Amygdala (tissue), 56 donors: ENCODE measurements around the gene ZSCAN22.
A peak's percentile ranks its signal among the peaks of the same experiment; 100 is the strongest.
"Not testable (repeated sequence)": the region's sequence is repeated elsewhere in the genome, so short reads cannot be mapped to it uniquely, and the experiment has no call there.

Source experiments
- DNase-seq, 56 donors: peaks; one replicate each; lab custom pipeline; 2025; lab: John Stamatoyannopoulos, UW

ZSCAN22 gene

GRCh38 chr19:58317476-58318072 is 9.2 kb upstream of the ZSCAN22 start:
- DNase-seq, result no peak

- DNase-seq, result no peak
These were observed 8.5 kb upstream of the ZSCAN22 start for GRCh38 chr19:58318297-58318696.

- no peak for DNase-seq
These were observed 7.6 kb upstream of the ZSCAN22 start for GRCh38 chr19:58319241-58319640.

GRCh38 chr19:58325311-58326022 is 1.3 kb upstream of the ZSCAN22 start:
- DNase-seq, result no peak

GRCh38 chr19:58326501-58326913 is 287 bp upstream of the ZSCAN22 start:
- DNase-seq, result peak in 1 of 56 donors; percentile 44

- no peak for DNase-seq
These were observed 2.2 kb downstream of the ZSCAN22 start for GRCh38 chr19:58328999-58329398.

- peak in 39 of 56 donors; percentile 5 to 87 (median 46) for DNase-seq
These were observed 3.7 kb downstream of the ZSCAN22 start for GRCh38 chr19:58330458-58330857.

- DNase-seq, result no peak
These were observed 5.9 kb downstream of the ZSCAN22 start for GRCh38 chr19:58332697-58333096.

GRCh38 chr19:58334691-58335249 is 8.0 kb downstream of the ZSCAN22 start:
- no peak for DNase-seq

- DNase-seq, result no peak
These were observed 8.8 kb downstream of the ZSCAN22 start for GRCh38 chr19:58335630-58336029.

GRCh38 chr19:58336216-58336615 is 9.4 kb downstream of the ZSCAN22 start:
- no peak for DNase-seq

- no peak for DNase-seq
These were observed 10.0 kb downstream of the ZSCAN22 start for GRCh38 chr19:58336820-58337219.

GRCh38 chr19:58338336-58338735 is 11.5 kb downstream of the ZSCAN22 start:
- DNase-seq, result no peak

GRCh38 chr19:58338825-58339558 is 12.2 kb downstream of the ZSCAN22 start:
- no peak for DNase-seq

- no peak for DNase-seq
These were observed 18.8 kb downstream of the ZSCAN22 start for GRCh38 chr19:58345558-58345957.

- peak in 53 of 56 donors; percentile 12 to 87 (median 61) for DNase-seq
These were observed 20.5 kb downstream of the ZSCAN22 start for GRCh38 chr19:58346961-58347929.

GRCh38 chr19:58348080-58348479 is 21.3 kb downstream of the ZSCAN22 start:
- DNase-seq, result not testable (repeated sequence)

GRCh38 chr19:58349590-58349989 is 22.8 kb downstream of the ZSCAN22 start:
- DNase-seq, result no peak

GRCh38 chr19:58350001-58350861 is 23.4 kb downstream of the ZSCAN22 start:
- no peak for DNase-seq
